GM19351 (cell line): Measurements from ENCODE around the gene ADGRD1.
"Not testable (repeated sequence)": the region's sequence is repeated elsewhere in the genome, so short reads cannot be mapped to it uniquely, and the experiment has no call there.

Experiments used
- ATAC-seq: cut with Tn5 transposase; IDR thresholded peaks from one replicate; pipeline ENCODE4 v1.9.1; 2021; ENCODE audit warnings: mild to moderate bottlenecking, moderate library complexity; ENCODE audit not compliant: unreplicated experiment

The ADGRD1 gene

DNA sequence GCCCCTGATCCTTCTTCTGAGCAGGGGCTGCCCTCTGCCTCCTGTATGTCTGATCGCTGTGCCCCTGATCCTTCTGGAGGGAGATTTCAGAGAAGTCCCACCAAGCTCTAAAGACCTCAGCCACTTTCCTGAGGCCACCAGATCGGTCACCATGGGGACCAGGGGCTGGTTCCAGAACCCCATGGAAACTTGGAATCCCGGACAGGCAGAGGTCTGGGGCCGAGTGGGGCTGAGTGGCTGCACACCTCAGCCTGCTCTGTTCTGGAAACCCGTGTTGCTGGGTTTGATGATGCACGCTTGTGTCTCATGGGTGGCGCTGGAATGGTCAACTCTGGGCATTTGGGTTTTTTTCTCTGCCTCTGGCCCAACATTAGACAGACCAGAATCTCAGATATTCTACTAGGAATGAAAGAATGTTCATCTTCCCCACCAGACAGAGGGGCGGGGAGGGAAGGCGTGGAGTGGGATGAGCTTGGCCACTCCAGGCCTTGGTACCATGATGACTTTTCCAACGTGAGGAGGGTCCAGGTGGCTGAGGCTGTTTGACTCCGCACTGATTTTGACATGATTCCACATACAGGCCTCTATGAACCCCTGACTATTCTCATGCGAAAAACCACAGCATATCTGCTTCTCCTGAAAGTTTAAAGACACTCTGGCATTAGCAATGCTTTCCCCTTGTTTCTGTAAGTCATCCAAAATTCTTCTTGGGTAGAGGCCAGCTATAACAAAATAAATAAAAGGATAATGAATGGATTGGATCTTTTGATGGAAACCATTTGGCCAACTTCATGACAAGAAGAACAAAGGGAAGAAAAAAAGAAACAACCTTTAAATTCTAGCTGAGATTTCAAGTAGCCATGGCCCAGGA lies 114.5 kb downstream of the ADGRD1 start:
- no peak for ATAC-seq

DNA sequence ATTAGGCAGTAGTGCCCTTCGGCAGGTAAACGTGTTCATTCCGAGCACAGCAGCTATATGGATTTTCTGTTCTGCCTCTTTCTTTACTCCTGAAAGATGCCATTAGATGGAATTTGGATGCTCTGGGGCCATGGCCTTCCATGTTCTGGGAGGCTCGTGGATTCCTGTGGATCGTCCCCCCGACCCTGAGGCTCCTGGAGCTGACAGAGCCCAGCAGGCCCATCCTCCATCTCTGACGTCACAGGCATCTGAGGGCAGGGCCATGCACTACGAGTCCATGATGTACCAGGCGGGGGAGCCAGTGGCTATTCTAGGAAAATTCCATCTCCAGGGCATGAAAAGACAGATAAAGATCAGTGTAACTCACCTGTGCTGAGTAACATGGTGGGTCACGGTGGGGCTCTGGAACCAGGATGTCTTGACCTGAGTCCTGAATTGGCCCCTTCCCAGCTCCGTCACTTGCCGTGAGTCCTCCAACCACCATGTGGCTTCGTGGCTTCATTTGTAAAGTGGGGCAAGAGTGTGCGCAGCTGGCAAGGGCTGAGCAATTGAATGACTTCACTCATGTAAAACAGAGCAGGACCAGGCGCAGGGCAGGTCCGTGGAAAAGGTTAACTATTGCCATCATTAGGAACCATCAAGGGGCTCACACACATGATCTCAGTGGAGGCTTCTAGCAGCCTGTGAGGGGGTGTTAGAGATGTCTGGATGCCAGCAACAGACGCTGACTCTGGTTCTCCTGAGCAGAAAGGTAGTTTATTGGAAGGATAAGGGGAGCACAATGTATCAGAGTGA lies 115.4 kb downstream of the ADGRD1 start:
- not testable (repeated sequence) for ATAC-seq

GRCh38 chr12:131070136-131070535 lies 116.4 kb downstream of the ADGRD1 start:
- not testable (repeated sequence) for ATAC-seq

- ATAC-seq: not testable (repeated sequence)
Observed at GRCh38 chr12:131070668-131071067, 117.0 kb downstream of the ADGRD1 start.

GRCh38 chr12:131071234-131071820 lies 117.6 kb downstream of the ADGRD1 start:
- ATAC-seq: not testable (repeated sequence)

DNA sequence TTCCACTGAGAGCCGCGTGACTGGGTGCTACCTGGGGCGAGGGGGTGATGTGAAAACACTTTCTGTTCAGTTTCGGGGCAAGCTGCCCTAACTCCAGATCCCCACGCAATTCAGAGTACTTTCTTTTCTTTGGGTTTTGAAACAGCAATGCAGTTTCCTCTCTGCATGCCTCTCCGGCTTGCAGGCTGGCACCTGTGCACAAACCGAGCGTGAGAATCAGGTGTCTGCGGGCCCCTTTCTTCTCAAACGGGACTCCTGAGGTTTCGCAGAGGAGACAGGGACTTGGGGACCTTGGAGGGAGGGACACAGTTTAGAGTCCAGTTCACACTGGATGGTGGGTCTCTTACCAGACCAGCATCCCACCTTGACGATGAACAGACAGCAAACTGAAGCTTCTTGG lies 118.2 kb downstream of the ADGRD1 start:
- ATAC-seq: not testable (repeated sequence)

DNA sequence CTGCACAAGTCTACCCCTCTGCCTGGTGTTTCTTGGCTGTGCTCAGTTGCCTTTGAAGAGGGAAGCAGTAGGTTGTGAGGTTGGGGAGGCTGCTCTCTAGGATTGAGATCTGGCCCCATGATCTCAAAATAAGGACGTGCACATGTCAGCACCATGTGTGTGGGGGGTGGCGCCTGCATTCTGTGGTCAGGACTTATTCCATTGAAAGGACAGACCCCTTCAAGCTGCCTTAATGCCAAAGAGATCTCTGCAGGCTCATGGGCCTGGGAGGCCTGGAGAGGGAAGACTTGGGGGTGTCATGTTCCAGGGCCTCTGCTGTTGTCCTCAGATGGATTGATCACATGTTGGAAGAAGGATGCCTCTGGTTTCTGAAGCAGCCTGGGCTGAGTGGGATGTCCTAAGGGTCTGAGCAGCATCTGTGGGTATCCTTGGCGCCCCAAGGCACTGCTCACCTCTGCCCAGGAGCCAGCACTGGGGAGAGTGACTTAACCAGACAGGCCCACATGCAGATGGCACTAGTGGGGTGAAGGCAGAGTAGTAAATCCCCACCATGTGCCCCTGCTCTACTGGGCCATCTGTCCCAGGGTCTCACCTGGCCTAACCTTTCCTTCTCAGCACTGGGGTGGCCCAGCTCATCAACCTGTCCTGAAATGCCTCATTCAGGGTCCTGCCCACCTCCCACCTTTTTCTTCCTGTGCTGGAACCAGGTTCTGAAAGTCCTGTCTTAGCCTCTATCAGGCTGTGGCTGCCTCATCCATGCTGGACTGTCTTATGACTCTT lies 118.9 kb downstream of the ADGRD1 start:
- no peak for ATAC-seq

DNA sequence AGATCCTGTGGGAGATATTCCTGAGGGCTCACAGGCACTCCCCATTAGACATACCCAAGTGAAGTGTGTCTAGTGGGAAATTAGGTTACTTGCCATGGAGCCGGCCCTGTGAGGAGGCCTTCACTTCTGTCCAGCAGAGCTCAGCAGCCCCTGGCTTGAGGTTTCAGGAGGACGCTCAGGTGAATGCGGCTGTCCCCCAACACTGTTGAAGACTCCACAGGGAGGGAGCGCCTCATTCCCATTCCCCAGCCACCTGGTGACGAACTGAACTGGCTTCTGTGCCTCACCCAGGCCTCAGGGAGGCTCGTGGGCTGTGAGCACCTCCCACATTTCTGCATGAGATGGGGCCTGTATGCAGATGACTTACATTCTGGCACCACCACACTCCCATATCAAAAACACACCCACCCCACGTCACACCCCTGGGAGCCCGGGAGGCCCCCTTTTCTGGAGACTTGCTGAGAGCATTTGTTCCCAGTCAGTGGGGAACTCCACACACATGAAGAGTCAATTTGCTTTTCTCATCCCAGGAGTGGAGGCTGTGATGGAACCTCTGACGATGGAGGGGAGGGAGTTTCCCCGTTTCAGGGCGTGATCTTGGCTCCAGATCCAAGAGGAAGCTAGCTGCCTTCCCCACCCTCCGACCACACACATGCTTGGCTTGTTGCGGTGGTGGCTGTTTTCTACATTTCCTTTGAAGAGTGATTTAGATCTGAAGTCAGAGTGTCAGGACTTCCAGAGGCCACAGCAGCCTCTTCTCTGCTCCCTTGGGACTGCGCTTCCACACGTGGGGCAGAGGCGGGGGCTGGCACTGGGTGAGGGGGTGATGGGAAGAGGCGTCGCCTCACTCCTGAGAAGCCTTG lies 120.7 kb downstream of the ADGRD1 start:
- ATAC-seq: no peak

DNA sequence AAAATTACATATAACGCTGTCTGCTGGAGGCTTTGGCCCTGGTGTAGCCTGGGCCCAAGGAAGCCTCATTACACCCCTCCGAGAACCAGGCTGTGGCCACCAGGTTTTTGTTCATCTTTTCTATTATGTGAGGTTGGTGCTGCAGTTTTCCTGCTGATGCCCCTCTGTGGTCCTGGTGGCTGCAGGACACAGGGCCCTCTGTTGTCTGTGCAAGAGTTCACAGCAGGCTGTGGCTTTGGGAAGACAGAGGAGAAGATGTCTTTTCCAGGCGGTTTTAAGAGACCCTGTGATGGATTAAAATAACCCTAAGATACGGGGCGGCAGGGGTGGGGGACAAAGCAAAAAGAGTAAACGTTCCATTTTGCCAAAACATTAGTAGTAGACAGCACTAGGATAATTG lies 121.5 kb downstream of the ADGRD1 start:
- ATAC-seq: no peak

- ATAC-seq: no peak
Observed at GRCh38 chr12:131075611-131076010, 121.9 kb downstream of the ADGRD1 start.

GRCh38 chr12:131076296-131076695 lies 122.6 kb downstream of the ADGRD1 start:
- no peak for ATAC-seq

DNA sequence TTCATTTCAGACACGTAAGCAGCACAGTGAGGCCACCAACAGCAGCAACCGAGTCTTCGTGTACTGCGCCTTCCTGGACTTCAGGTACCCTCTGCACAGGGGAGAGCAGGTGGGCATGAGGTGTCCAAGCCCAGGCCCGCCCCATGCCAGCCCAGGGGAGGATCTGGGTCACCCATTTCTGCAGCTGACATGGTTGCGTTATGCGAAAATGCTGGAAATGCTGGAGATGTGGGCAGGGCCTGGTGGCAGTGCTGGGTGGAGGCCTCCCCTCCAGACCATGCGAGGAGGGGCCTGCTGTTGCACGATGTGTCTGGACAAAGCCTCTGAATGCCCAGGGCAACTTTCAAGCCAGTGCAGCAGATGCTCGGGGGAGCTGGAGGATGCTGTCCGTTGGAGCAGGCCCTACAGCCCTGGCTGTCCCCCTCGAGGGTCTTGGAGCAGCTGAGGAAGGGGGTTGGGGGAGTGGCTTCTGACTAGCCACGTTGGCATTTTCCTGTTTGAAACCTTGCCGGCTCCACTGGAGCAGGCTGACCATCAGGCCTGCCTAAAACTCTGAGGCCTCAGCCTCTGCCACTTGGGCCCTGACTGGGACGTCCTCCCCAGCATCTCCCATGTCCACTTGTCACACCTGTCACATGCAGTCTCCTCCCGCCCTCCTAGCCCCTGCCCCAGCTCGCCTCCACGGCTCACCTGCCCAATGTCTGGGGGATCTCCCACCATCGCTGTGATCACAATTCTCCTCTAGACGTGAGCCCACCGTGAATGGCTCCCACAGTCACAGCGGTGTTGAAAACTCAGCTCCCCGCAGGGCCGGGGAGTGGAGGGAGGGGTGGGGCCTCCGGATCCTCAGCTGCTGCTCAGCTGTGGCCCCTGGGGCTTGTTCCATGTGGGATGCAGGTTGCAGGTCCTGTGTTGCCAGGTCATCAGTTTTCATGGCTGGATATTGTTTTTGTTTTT lies 123.4 kb downstream of the ADGRD1 start:
- no peak for ATAC-seq

GRCh38 chr12:131077931-131078391 lies 124.3 kb downstream of the ADGRD1 start:
- ATAC-seq: no peak

- ATAC-seq: no peak
Observed at GRCh38 chr12:131082290-131083194, 128.8 kb downstream of the ADGRD1 start.

- ATAC-seq: no peak
Observed at GRCh38 chr12:131084341-131085011, 130.8 kb downstream of the ADGRD1 start.

DNA sequence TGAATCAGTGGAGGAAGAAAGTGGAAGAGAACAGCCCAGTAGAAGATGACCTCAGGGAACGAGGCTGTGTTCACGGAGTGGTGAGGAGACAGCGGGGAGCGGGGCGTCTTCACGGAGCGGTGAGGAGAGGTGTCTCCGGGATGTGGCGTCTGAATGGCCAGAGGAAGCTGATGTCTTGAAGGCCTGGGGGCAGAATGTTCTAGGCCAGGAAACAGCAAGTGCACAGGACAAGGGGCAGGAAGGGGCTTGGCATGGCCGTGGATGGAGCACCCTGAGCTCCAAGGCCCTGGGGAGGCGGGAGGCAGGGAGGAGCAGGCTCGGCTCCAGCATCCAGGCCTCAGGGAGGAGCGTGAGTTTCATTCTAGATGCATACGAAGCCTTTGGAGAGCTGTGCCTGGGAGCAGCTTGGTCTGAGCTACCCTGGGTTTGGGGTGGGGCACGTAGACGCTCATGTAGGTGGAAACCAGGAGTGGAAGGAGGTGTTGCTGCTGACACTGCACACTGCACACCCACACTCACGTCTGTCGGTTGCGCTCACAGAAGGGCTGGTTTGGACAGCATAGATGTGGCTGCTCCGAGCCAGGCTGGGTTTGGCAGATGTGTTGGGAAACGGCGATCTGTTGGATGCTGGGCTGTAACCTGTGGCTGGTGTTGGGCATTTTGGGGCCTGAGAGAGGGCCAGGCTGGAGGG lies 131.6 kb downstream of the ADGRD1 start:
- ATAC-seq: no peak
